Measurements from ENCODE around the gene TAF5.

The TAF5 gene

DNA sequence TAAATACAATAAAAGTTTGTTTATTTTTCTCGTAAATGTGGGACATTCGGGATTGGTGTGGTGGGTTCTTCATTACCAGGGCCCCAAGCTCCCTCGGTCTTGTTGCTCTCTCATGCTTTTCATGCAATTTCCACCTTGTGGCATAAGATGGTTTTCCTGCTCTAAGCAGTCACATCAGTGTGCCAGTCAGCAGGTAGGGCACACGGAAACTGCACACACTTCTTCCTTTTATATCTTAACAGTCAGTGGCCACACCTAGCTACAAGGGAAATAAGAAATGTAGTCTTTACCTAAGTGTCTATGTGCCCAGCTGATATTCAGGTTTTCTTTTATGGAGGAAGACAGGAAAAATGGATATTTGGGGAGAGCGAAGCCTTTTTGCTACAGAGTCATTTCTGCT is 6.5 kb downstream of the TAF5 start:
- H3K4me3 ChIP-seq (ENCODE audit: low read length) = no peak overlapping the region
- DNase-seq (ENCODE audit: low read depth) = no peak
- TF ChIP-seq, protein P1, sequence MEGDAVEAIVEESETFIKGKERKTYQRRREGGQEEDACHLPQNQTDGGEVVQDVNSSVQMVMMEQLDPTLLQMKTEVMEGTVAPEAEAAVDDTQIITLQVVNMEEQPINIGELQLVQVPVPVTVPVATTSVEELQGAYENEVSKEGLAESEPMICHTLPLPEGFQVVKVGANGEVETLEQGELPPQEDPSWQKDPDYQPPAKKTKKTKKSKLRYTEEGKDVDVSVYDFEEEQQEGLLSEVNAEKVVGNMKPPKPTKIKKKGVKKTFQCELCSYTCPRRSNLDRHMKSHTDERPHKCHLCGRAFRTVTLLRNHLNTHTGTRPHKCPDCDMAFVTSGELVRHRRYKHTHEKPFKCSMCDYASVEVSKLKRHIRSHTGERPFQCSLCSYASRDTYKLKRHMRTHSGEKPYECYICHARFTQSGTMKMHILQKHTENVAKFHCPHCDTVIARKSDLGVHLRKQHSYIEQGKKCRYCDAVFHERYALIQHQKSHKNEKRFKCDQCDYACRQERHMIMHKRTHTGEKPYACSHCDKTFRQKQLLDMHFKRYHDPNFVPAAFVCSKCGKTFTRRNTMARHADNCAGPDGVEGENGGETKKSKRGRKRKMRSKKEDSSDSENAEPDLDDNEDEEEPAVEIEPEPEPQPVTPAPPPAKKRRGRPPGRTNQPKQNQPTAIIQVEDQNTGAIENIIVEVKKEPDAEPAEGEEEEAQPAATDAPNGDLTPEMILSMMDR (conservative IDR thresholded peaks at IDR 0.05; ENCODE audit: low read length) = no peak

DNA sequence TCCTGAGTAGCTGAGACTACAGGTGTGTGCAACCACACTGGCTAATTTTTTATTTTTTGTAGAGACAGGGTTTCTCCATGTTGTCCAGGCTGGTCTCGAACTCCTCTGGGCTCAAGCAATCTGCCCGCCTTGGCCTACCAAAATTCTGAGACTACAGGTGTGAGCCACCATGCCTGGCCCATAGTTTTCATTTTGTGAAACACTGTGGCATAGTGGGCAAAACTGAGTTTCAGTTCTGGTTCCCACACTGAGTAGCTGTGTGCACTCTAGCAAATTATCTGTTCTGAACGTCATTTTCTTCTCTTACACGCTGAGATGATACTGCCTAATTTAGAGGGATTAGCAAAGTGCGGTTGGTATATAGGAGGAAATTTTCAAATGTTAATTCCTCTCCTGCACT is 15.0 kb downstream of the TAF5 start:
- H3K4me3 ChIP-seq (ENCODE audit: low read length) = no peak overlapping the region
- TF ChIP-seq, protein P1 (conservative IDR thresholded peaks at IDR 0.05; ENCODE audit: low read length) = no peak
- DNase-seq (ENCODE audit: low read depth) = no peak

DNA sequence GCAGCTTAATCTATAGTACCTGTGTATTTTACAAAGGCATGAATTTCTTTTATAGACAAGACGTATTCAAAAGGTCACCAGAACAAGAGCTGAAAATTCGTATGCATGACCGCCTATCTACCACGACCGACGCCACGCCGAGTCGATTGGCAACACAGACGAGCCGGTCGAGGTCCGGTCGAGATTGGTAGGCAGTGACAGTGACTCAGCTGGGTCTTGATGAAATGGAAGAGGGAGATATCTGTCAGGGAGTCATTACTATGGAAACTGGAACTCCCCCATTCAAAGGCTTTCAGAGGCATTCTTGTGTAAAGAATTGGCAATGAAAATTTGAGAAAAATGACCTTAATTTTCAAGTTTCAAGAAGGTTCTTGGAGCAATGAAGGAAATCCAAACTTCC is 26.4 kb downstream of the TAF5 start:
- TF ChIP-seq, protein P1 (conservative IDR thresholded peaks at IDR 0.05; ENCODE audit: low read length) = no peak
- DNase-seq (ENCODE audit: low read depth) = no peak
- H3K4me3 ChIP-seq (ENCODE audit: low read length) = no peak overlapping the region

DNA sequence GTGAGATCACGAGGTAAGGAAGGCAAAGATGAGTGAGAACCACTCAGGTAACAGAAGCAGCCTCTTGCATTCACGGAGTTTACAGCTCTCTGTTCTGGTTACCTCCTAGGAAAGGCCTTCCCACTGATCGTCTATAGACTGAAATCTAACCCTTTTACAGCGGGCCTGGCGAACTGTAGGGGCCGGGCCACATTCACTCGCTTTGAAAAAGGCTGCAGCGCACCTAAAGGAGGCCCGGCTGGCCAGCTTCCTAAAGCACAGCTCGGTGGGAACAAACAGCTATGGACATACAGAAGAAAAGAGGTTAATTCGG is 27.9 kb downstream of the TAF5 start:
- peak overlapping the region; percentile 73 for H3K4me3 ChIP-seq (ENCODE audit: low read length)
- TF ChIP-seq, protein P1 (conservative IDR thresholded peaks at IDR 0.05; ENCODE audit: low read length) = no peak
- peak; percentile 16 for DNase-seq (ENCODE audit: low read depth)

DNA sequence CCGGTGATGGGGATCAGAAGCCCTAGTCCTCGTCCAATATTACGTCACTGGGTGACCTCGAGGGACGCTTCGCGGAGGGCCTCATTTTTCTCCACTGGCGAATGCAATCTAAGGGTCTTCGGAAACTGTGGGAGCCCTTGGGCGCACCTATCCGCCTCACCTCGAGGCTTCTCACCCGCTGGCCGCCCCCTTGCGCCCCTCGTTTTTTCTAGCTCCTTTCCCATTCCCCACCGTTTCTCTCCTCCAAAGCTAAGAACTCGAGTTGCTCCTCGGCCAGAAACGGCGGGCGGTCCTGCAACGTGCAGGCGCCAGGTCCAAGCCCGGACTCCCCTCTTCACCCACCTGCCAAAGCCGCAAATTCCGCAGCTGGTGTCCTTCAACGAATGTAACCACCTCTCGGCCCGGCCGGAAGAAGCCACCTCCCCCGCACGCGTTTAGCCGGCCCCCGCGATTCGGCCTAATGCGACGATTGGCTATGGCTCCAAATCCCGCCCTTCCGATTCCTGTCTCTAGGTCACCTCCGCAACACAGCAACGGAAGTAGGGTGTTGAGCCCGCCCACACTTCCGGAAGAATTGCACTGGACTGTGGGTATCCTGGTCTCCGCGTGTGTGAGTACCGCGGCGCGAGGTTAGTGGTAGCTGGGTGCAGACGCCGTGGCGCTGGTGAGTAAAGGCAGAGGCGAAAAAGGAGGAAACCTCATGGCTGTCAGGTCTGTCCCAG is 28.5 kb downstream of the TAF5 start, which contains the start of the genes ATP5MK and PDCD11:
TSS of gene ATP5MK (minus strand) at position 409 of the 722 bp plus-strand sequence. CDS start 4,018 bp downstream, outside the sequence.
TSS of gene PDCD11 (plus strand) at position 560 of the 722 bp plus-strand sequence. CDS start 1,801 bp downstream, outside the sequence.
- peak within 1 kb of the TSS; percentile 73 for H3K4me3 ChIP-seq (ENCODE audit: low read length)
- TF ChIP-seq, protein P1 (conservative IDR thresholded peaks at IDR 0.05; ENCODE audit: low read length) = peak; percentile 40
- peak; percentile 97 for DNase-seq (ENCODE audit: low read depth)

DNA sequence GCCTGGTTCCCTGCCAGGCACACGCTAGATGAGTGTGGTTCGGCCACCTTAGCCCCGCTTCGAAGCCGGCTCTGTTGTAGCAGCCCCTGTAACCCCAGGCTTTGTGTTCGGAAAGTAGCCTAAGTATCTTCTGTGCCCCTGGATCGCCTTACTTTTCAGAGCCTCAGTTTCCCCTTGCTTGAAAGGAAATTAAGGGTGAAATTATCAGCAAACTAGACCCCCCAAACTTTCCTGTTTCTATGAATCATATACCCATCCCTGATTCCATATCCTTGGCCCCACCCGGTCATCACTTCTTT is 29.0 kb downstream of the TAF5 start:
- peak overlapping the region; percentile 73 for H3K4me3 ChIP-seq (ENCODE audit: low read length)
- TF ChIP-seq, protein P1 (conservative IDR thresholded peaks at IDR 0.05; ENCODE audit: low read length) = no peak
- DNase-seq (ENCODE audit: low read depth) = no peak

DNA sequence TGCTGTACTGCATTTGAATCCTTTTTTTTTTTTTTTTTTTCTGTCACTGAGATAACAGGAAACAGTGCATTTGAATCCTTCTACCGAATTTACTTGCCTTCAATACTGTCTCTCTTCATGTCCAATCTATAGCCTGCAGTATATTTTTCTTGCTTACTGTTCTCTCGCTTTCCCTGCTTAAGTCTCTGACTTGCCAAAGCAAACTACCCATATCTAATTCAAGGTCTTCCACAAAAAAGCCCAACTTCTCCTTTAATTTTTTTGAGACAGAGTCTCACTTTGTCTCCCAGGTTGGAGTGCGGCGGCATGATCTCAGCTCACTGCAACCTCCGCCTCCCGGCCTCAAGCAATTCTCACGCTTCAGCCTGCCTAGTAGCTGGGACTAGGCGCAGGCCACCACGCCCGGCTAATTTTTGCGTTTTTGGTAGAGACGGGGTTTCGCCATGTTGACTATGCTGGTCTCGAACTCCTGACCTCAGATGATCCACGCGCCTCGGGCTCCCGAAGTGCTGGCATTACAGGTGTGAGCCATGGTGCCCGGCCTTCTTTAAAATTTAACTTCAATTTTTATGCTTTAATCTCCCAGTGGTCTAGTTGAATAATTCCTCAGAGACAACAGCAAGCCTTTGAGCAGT is 29.5 kb downstream of the TAF5 start:
- TF ChIP-seq, protein P1 (conservative IDR thresholded peaks at IDR 0.05; ENCODE audit: low read length) = no peak
- peak; percentile 7 for DNase-seq (ENCODE audit: low read depth)
- peak overlapping the region; percentile 73 for H3K4me3 ChIP-seq (ENCODE audit: low read length)

Data from AG10803 (cell line).